GM18505 (cell line): ENCODE results near the gene GAST.

ENCODE experiments used
- ATAC-seq: cut with Tn5 transposase; IDR thresholded peaks from one replicate; pipeline ENCODE4 v1.9.1; 2021; ENCODE audit not compliant: unreplicated experiment
- POLR2A ChIP-seq: IDR thresholded peaks from 4 replicates; pipeline ENCODE4 v1.6.1; 2011; ENCODE audit warnings: borderline replicate concordance; ENCODE audit not compliant: insufficient read depth, insufficient read length; ENCODE audit errors: extremely low read depth

Gene GAST

DNA sequence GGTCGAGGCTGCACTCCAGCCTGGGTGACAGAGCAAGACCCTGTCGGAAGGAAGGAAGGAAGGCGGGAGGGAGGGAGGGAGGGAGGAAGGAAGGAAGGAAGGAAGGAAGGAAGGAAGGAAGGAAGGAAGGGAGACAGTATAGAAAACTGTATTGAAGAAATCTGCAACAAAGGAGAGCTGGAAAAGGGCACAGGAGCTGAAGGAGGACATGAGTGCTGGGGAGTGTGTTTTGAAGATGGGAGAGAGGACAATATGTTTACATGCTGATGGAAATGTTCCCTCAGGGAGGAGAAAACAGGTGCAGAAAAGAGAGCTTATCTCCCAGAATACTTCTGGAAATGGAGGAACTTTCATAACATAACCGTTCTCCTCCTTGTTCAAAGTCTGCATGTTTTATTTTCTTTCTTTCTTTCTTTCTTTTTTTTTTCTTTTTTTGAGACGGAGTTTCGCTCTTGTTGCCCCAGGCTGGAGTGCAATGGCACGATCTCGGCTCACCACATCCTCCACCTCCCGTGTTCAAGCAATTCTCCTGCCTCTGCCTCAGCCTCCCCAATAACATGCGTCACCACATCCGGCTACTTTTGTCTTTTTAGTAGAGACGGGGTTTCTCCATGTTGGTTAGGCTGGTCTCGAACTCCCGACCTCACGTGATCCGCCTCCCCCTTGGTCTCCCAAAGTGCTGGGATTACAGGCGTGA, 25.0 kb downstream of the GAST start:
- ATAC-seq, result no peak
- no peak for TF ChIP-seq POLR2A

DNA sequence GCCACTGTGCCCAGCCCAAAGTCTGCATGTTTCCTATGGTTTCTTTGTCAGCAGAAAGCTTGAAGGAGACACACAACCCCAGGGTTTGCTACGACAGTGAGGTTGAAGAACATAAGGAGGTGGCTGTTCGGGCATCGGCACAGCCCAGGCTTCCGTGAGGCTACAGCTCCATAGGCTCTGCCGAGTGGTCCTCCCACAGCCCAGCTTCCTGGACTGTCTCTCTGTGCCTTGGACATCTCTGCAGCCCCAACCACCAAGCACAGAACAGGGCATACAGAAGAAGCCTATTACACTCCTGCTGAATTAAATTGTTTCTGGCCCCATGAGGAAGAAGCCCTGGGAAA, 25.5 kb downstream of the GAST start:
- ATAC-seq, result no peak
- TF ChIP-seq POLR2A, result no peak

DNA sequence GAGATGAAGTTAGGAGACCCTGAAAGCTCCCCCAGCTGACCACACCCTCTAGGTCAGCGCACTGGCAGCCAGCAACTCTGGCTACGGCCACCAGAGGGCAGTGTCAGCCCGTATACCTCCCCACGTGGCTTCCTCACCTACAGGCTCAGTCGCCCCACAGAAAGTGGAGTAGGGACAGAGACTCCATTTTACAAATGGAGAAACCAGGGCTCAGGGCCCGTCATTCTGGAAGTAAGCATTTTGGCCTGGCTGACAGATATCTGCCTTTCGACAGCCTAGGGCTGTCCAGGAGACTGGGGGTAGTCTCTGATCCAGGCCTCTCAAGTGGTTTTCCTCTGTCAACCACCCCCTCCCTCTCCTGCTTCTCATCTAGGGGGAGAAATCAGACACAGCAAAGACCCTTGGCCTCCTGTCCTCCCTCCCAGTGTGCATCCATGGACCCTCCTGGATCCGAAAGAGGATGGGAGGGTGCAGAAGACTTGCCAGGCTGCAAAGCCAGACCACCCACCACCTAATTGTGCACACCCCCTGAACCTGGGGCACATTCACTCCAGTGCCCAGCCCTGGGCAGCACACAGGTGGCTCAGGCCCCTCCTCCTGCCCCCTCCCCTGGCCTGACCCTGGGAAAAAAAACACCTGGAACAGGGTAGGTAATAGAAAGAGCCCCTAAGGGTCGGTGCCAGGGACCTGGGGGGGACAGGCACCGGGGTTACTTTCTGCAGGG, 26.1 kb downstream of the GAST start:
- TF ChIP-seq POLR2A, result no peak
- ATAC-seq, result no peak

DNA sequence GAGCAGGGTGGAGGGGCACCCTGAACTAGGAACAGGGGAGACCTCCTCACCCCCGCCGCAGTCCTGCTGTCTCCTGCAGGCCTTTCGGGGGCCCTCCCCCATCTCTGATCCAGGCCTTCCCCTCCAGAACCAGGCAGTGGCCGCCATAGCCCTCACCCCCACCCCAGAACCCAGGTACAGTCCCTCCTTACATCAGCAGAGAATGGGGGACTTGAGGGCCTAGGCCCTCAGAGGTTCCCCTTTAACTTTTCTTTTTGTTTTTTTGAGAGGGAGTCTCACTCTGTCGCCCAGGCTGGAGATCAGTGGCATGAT, 26.6 kb downstream of the GAST start:
- no peak for TF ChIP-seq POLR2A
- ATAC-seq, result no peak

DNA sequence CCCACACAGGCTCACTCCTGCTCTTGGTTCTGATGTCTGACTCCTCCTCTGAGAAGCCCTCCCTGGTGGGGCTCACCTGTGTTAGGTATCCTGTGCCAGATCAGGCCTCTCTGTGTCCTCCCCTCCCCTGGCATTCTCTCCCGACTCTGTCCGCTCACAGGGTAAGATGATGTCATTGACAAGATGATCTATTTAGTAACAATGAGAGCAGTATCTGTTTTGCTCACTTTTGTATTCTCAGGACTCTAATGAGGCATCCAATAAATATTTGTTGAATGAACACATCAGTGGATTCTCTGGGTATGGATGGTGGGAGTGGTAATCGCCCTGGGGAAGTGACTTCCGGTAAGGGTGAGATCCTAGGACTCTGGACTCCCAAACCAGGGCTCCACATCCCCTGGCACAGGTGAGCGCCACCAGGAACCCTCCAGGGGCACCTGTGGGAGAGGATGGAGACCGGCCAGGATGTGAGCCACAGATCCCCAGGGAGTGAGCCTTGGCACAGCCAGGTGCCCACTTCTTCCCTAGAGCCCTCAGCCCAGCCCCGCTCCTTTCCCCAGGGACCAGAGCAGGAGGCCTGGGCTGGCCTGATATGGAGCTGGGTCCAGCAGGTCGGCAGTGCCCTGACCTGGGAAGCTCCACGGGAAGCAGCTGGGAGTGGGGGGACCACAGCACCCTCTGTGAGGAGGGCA, 27.7 kb downstream of the GAST start:
- ATAC-seq, result no peak
- TF ChIP-seq POLR2A, result no peak

DNA sequence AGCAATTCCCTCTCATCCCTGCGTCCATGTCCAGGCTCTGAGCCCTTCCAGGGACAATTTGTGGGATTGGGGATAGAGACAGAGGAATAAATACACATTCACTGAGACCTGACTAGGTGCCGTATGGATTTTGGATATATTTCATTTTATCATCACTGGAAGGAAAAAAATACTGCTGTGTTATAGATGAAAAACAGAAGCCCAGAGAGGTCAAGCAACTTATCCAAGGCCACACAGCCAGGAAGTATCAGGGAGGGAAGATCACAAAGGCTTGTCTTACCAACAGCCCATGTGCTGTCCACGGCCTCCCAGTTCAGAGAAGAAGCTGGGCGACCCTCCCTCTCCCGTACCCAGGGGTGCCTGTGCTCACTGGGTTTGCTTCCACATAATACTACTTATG, 28.4 kb downstream of the GAST start:
- no peak for ATAC-seq
- no peak for TF ChIP-seq POLR2A

DNA sequence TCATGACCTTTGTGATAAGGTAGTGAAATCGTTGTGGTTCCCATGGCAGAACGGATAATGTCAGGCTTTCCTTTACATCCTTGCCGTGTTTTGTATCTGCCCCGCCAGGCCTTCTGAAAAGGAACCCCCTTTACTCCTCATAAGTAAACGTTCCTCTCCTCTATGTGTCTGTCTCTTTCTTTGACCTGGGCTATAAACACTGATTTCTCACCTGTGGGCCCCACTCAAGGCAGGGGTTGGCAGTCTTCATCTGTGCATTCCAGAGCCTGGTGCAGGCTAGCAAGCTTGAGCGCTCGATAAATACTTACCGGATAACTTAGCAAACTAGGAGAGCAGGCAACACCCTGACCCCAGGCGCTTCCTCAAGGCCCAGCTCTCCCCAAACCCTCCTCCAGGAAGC, 29.6 kb downstream of the GAST start:
- no peak for TF ChIP-seq POLR2A
- ATAC-seq, result no peak

DNA sequence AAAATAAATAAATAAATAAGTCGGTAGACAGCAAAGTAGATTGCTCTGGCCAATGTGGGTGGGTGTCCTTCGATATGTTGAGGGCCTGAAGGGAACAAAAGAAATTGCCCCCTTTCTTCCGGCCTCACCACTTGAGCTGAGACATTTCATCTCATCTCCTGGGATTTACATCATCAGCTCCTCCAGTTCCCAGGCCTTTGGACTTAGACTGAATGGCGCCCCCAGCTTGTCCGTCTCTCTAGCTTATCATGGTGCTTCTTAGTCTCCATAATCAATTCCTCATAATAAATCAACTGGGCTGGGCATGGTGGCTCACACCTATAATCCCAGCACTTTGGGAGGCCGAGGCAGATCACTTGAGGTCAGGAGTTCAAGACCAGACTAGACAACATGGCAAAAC, 36.1 kb downstream of the GAST start:
- ATAC-seq, result no peak
- no peak for TF ChIP-seq POLR2A

DNA sequence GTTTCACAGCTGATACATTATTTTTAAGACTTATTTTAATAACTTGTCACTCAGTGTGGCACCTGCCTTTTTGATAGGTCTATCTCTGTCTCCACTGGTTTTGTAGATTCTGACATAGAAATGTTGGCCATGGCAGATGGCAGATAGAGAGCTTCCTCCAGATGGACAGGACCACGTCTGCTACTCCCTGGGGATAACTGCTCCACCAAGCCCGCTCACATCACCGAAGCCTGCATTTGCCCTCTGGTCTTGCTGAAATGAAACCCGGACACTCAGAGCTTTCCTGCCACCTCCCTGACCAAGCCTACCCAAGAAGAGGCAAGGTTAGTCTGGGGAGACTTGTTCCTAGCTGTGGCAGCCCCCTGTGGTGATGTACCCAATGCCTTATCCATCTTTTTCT, 38.7 kb downstream of the GAST start:
- no peak for TF ChIP-seq POLR2A
- ATAC-seq, result no peak

DNA sequence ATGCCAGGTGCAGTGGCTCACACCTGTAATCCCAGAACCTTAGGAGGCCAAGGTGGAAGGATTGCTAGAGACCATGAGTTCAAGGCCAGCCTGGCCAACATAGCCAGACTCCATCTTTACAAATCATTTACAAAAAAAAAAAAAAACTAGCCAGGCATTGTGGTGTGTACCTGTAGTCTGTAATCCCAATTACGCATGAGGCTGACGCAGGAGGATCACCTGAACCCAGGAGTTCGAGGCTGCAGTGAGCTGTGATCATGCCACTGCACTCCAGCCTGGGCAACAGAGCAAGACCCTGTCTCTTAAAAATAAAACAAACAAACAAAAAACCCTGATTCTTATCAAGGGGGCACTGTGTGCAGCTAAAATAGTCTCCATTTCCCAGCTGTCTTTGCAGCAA, 39.2 kb downstream of the GAST start:
- no peak for ATAC-seq
- no peak for TF ChIP-seq POLR2A

DNA sequence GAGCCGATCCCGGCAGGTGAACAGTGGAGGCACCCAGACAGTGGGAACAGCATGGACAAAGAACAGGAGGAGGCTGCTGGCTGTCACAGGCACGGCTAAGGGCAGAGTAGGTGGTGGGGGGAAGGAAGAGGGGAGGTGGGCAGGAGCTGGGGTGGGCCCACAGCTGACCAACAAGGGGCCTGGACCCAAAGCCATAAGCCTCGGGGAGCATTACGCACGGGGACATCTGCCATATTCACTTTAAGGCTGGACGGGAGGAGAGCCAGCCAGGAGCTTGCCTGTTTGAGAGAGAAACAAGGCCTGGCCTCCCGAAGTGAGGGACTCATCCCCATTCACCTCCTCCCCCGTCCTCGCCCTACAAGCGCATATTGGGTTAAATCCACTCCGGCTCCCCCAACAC, 41.9 kb downstream of the GAST start:
- no peak for TF ChIP-seq POLR2A
- no peak for ATAC-seq

DNA sequence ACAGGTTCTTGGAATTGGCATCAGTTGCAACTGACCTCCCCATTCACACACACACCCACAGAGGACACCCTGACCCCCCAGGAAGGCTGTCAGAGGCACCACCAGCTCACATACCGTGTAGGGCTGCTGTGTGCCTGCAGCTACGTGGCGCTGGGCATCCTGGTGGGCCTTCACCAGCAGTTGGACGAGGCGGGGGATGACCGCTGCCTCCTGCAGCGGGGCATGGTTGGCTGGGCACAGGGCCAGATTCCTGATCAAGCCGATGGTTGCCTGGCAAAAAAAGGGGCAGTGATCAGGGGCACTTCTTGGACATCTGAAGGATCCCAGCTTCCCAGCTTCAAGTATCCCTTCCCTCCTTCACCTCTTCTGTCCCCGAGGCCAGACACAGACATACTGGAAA, 46.5 kb downstream of the GAST start:
- TF ChIP-seq POLR2A, result no peak
- ATAC-seq, result no peak

DNA sequence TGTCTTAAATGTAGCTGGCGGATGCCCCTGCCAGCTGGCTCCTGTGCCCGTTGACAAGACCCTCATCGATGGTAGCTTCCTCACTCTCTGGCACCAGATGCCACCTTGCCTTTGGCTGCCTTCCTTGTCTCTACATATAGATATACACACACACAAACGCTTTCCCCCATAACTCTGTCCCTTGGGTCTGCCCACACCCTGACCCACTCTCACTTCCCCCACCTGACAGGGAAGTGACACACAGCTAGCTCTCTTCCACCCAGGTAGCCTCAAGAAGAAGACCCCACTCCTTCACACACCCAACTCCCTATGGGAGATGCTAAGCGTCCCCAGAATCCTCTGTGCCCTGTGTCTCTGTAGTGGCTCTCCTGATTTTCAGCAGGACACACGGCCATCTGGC, 48.7 kb downstream of the GAST start:
- no peak for TF ChIP-seq POLR2A
- no peak for ATAC-seq

DNA sequence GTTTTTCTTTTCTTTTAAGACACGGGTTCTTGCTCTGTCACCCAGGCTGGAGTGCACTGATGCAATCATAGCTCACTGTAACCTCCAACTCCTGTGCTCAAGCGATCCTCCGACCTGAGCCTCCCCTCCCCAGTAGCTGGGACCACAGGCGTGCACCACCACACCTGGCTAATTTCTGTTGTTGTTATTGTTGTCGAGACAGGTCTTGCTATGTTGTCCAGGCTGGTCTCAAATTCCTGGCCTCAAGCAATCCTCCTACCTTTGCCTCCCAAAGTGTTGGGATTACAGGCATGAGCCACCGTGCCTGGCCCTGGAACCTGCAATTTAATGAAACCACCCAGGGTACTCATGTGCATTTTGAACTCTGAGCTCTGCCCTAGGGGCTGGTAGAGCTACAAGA, 50.3 kb downstream of the GAST start:
- ATAC-seq, result no peak

More for the DNA sequence above, 50.3 kb downstream of the GAST start:
- no peak for TF ChIP-seq POLR2A
